ENCODE results near the gene PML.

GRCh38 chr15:73987681-73988444, 6.7 kb upstream of the PML start:
- no peak for TF ChIP-seq CTCF (conservative IDR thresholded peaks at IDR 0.05; ENCODE audit: low read length)
- TF ChIP-seq EZH2phosphoT487 (IDR thresholded peaks at IDR 0.05; ENCODE audit: borderline replicate concordance): no peak

Data from Loucy (cell line).